Hepatocyte (in vitro differentiated cells): ENCODE measurements around the gene DIDO1. TPM values are rescaled to one million over a fixed set of nuclear protein-coding genes. Genes with fewer than 3 reads are reported as not detected.

ENCODE experiments used
- DNase-seq: peaks from one replicate; pipeline ENCODE4 v3.0.0-alpha.2; 2016; ENCODE audit warnings: low spot score
- H2AFZ ChIP-seq: fragments of 200-600 bp; sonication (generic); 2 replicates; pipeline ENCODE4 v1.6.0; 2016; ENCODE audit warnings: antibody characterized with exemption, mild to moderate bottlenecking
- H3K27ac ChIP-seq: fragments of 200-600 bp; sonication (generic); 2 replicates; pipeline ENCODE4 v1.5.1; 2016; ENCODE audit warnings: mild to moderate bottlenecking
- H3K27me3 ChIP-seq: fragments of 200-600 bp; sonication (generic); 2 replicates; pipeline ENCODE4 v1.6.1; 2016
- H3K36me3 ChIP-seq: fragments of 200-600 bp; sonication (generic); replicated peaks from 2 replicates; pipeline ENCODE4 v1.5.1; 2016; ENCODE audit warnings: low read depth; ENCODE audit not compliant: insufficient read depth
- H3K4me1 ChIP-seq: fragments of 200-600 bp; sonication (generic); 2 replicates; pipeline ENCODE4 v1.5.1; 2016; ENCODE audit warnings: mild to moderate bottlenecking, moderate library complexity; ENCODE audit not compliant: insufficient read depth
- H3K4me2 ChIP-seq: fragments of 200-600 bp; sonication (generic); 2 replicates; pipeline ENCODE4 v1.6.0; 2016
- H3K4me3 ChIP-seq: fragments of 200-600 bp; sonication (generic); 2 replicates; pipeline ENCODE4 v1.5.1; 2016; ENCODE audit warnings: mild to moderate bottlenecking
- H3K79me2 ChIP-seq: fragments of 200-600 bp; sonication (generic); 2 replicates; pipeline ENCODE4 v1.6.0; 2017; ENCODE audit warnings: mild to moderate bottlenecking
- H3K9me2 ChIP-seq: fragments of 200-600 bp; sonication (generic); replicated peaks from 2 replicates; pipeline ENCODE4 v1.6.0; 2017; ENCODE audit warnings: mild to moderate bottlenecking; ENCODE audit not compliant: insufficient read depth
- H3K9me3 ChIP-seq: fragments of 200-600 bp; sonication (generic); 2 replicates; pipeline ENCODE4 v1.5.1; 2016; ENCODE audit warnings: low read depth, mild to moderate bottlenecking
- H4K20me1 ChIP-seq: fragments of 200-600 bp; sonication (generic); 2 replicates; pipeline ENCODE4 v1.6.0; 2016; ENCODE audit warnings: mild to moderate bottlenecking; ENCODE audit not compliant: insufficient read depth, poor library complexity, severe bottlenecking
- CTCF ChIP-seq: fragments of 200-600 bp; sonication (generic); IDR thresholded peaks from 2 replicates; pipeline ENCODE4 v1.5.1; 2016; ENCODE audit warnings: antibody characterized with exemption, mild to moderate bottlenecking; ENCODE audit not compliant: poor library complexity
- EZH2 ChIP-seq: fragments of 200-600 bp; sonication (generic); IDR thresholded peaks from 2 replicates; pipeline ENCODE4 v1.6.1; 2016; ENCODE audit warnings: antibody characterized with exemption, mild to moderate bottlenecking, borderline replicate concordance
- EZH2phosphoT487 ChIP-seq: fragments of 200-600 bp; sonication (generic); IDR thresholded peaks from one replicate; pipeline ENCODE4 v1.6.1; 2018; ENCODE audit warnings: antibody characterized with exemption, mild to moderate bottlenecking, low read depth, moderate library complexity; ENCODE audit not compliant: unreplicated experiment, severe bottlenecking
- WGBS: methylation state at CpG from one replicate; pipeline ENCODE4 v1.1.6; 2016; ENCODE audit warnings: low lambda C conversion rate; ENCODE audit errors: missing lambda C conversion rate; 5-methylcytosine and 5-hydroxymethylcytosine counted together
- polyA plus RNA-seq: library from polyadenylated mRNA; unstranded; fragments of >200 nt; fragmentation: Nextera tagmentation; extraction: Ambion mirVana; gene quantifications from 2 replicates; pipeline ENCODE4 v1.2.1, GENCODE V29; 2016
- total RNA-seq: library from RNA; depleted of rRNA; stranded (reverse); fragments of >200 nt; gene quantifications from 2 replicates; pipeline ENCODE4 v1.2.3, GENCODE V29; 2014

DIDO1 gene
- total and polyA plus RNA-seq, 2 experiments from 2014 or later, result 26.5 to 31.6 TPM

- peaks cover 16% of the 10 kb centered on the region for H3K4me1 ChIP-seq
- 95% methylated on average over 7 of the region's 7 CpGs for WGBS
- H3K79me2 ChIP-seq, result peaks cover 12% of the 10 kb centered on the region
- no peaks in the 10 kb centered on the region for H3K9me3 ChIP-seq
- TF ChIP-seq EZH2phosphoT487, result no peak
- no peak for TF ChIP-seq CTCF
- TF ChIP-seq EZH2, result no peak
- no peak overlapping the region for H3K27ac ChIP-seq
- no peaks in the 10 kb centered on the region for H3K9me2 ChIP-seq
- no peak for DNase-seq
- peaks cover 7% of the 10 kb centered on the region for H3K27me3 ChIP-seq
- no peaks in the 10 kb centered on the region for H3K36me3 ChIP-seq
- H2AFZ ChIP-seq, result no peak overlapping the region
- no peaks in the 10 kb centered on the region for H4K20me1 ChIP-seq
- H3K4me3 ChIP-seq, result no peak overlapping the region
- H3K4me2 ChIP-seq, result no peak overlapping the region
These were observed 62.1 kb downstream of the DIDO1 start for GRCh38 chr20:62864207-62864606.

GRCh38 chr20:62861726-62862336 is 64.5 kb downstream of the DIDO1 start, which contains the start of gene TCFL5:
Gene TCFL5, minus strand, starts transcription at chr20:62861822. Its CDS starts 152 bp downstream, at chr20:62861670.
- no peaks in the 10 kb centered on the region for H3K9me3 ChIP-seq
- H3K9me2 ChIP-seq, result no peaks in the 10 kb centered on the region
- peaks cover 7% of the 10 kb centered on the region for H3K27me3 ChIP-seq
- peak within 1 kb of the TSS; percentile 97 for H3K27ac ChIP-seq
- no peaks in the 10 kb centered on the region for H3K36me3 ChIP-seq
- peak within 1 kb of the TSS; percentile 83 for H2AFZ ChIP-seq
- peaks cover 19% of the 10 kb centered on the region for H3K4me1 ChIP-seq
- H3K4me2 ChIP-seq, result peak within 1 kb of the TSS; percentile 91
- peak; percentile 94 for DNase-seq
- TF ChIP-seq CTCF (no peak), EZH2 (no peak), EZH2phosphoT487 (no peak)
- H3K79me2 ChIP-seq, result peaks cover 22% of the 10 kb centered on the region
- peak within 1 kb of the TSS; percentile 52 for H3K4me3 ChIP-seq
- H4K20me1 ChIP-seq, result peaks cover 3% of the 10 kb centered on the region
- 27% methylated on average over 22 of the region's 70 CpGs for WGBS

- Histone ChIP-seq H3K4me3 (peak overlapping the region; percentile 52), H3K36me3 (no peaks in the 10 kb centered on the region), H3K9me3 (no peaks in the 10 kb centered on the region), H2AFZ (no peak overlapping the region), H4K20me1 (peaks cover 3% of the 10 kb centered on the region), H3K79me2 (peaks cover 22% of the 10 kb centered on the region), H3K27me3 (peaks cover 7% of the 10 kb centered on the region), H3K4me1 (peaks cover 19% of the 10 kb centered on the region), H3K9me2 (no peaks in the 10 kb centered on the region), H3K4me2 (peak overlapping the region; percentile 91), H3K27ac (no peak overlapping the region)
- 2% methylated on average over 47 of the region's 129 CpGs for WGBS
- no peak for TF ChIP-seq EZH2
- peak; percentile 62 for DNase-seq
These were observed 65.2 kb downstream of the DIDO1 start for GRCh38 chr20:62860924-62861691.

GRCh38 chr20:62860391-62860923 is 65.8 kb downstream of the DIDO1 start:
- peak overlapping the region; percentile 52 for H3K4me3 ChIP-seq
- DNase-seq, result no peak
- no peak overlapping the region for H3K27ac ChIP-seq
- H3K27me3 ChIP-seq, result peaks cover 7% of the 10 kb centered on the region
- peak overlapping the region; percentile 91 for H3K4me2 ChIP-seq
- TF ChIP-seq EZH2 (no peak), CTCF (peak; percentile 5)
- no peaks in the 10 kb centered on the region for H3K9me2 ChIP-seq
- 23% methylated on average over 17 of the region's 24 CpGs for WGBS
- peaks cover 3% of the 10 kb centered on the region for H4K20me1 ChIP-seq
- no peaks in the 10 kb centered on the region for H3K36me3 ChIP-seq
- no peaks in the 10 kb centered on the region for H3K9me3 ChIP-seq
- no peak overlapping the region for H2AFZ ChIP-seq
- H3K79me2 ChIP-seq, result peaks cover 22% of the 10 kb centered on the region
- H3K4me1 ChIP-seq, result peaks cover 19% of the 10 kb centered on the region
